Heart left ventricle (tissue), 16 donors: ENCODE measurements around the gene CASS4. TPM values are rescaled to one million over a fixed set of nuclear protein-coding genes. Genes with fewer than 3 reads are reported as not detected.

Experiments
- ATAC-seq, 4 donors: fragments of 200-7000 bp; cut with Tn5 transposase; one replicate each; pipeline ENCODE4 v1.9.1; 2020 to 2022; ENCODE audit warnings: moderate library complexity in 4 of 4, mild to moderate bottlenecking in 3 of 4, moderate number of reproducible peaks in 1 of 4
- DNase-seq, 5 donors: peaks; one replicate each; pipeline ENCODE4 v3.0.0-alpha.2; 2020
- H3K27ac ChIP-seq, 12 donors: fragments of 200-600 bp; sonication (generic) in 4 of 12; one replicate each; pipeline versions ENCODE4 v1.5.0 to v1.8.0; 2016 to 2022; ENCODE audit warnings: mild to moderate bottlenecking in 2 of 12
- H3K27me3 ChIP-seq, 9 donors: fragments of 200-600 bp; sonication (generic) in 2 of 9; one replicate each; pipeline versions ENCODE4 v1.5.1 to v1.8.0; 2016 to 2022; ENCODE audit warnings: mild to moderate bottlenecking in 3 of 9
- H3K36me3 ChIP-seq, 9 donors: fragments of 200-600 bp; sonication (generic) in 2 of 9; one replicate each; pipeline versions ENCODE4 v1.5.0 to v1.8.0; 2018 to 2022; ENCODE audit warnings: mild to moderate bottlenecking in 2 of 9
- H3K4me1 ChIP-seq, 12 donors: fragments of 200-600 bp; sonication (generic) in 4 of 12; one replicate each; pipeline versions ENCODE4 v1.5.0 to v1.8.0; 2016 to 2022; ENCODE audit warnings: mild to moderate bottlenecking in 3 of 12
- H3K4me3 ChIP-seq, 12 donors: fragments of 200-600 bp; sonication (generic) in 4 of 12; one replicate each; pipeline versions ENCODE4 v1.5.0 to v1.8.0; 2017 to 2022; ENCODE audit warnings: mild to moderate bottlenecking in 9 of 12, moderate library complexity in 4 of 12
- H3K9me3 ChIP-seq, 12 donors: fragments of 200-600 bp; sonication (generic) in 4 of 12; one replicate each; pipeline versions ENCODE4 v1.5.0 to v1.8.0; 2016 to 2022; ENCODE audit warnings: mild to moderate bottlenecking in 1 of 12
- POLR2A ChIP-seq, 2 donors: fragments of 450-650 bp; IDR thresholded peaks; one replicate each; pipeline ENCODE4 v1.6.1; 2017; ENCODE audit warnings: antibody characterized with exemption in 2 of 2, mild to moderate bottlenecking in 2 of 2, moderate library complexity in 2 of 2
- WGBS, 4 donors: extraction: QIAGEN DNeasy Blood & Tissue Kit in 2 of 4; methylation state at CpG; one replicate each; pipeline versions ENCODE4 v1.1.5 to v1.1.7; 2013 to 2018; 5-methylcytosine and 5-hydroxymethylcytosine counted together
- intact Hi-C, 10 donors: fragments of 100-400 bp; cut with DNase I; formaldehyde crosslinking; loops; one replicate each; pipeline versions ENCODE4 v1.11.1 to v1.14.2; 2022
- polyA plus RNA-seq, 2 donors: library from polyadenylated mRNA; stranded (reverse); fragments of 200-250 nt; gene quantifications; one replicate each; pipeline ENCODE4 v1.2.3, GENCODE V29; 2013
- total RNA-seq, 9 donors: library from RNA; depleted of rRNA in 2 of 9; stranded (reverse); fragments of >200 nt in 2 of 9; fragmentation: NEBNext Ultra II Directional in 3 of 9; extraction: Animal tissue kit (Norgen Biotek cat#: 25700) in 3 of 9; gene quantifications; one replicate each; pipeline versions ENCODE4 v1.1.0 to v1.2.4, GENCODE V29; 2016 to 2023
- TF ChIP-seq, protein P1 (sequence below), 12 donors: fragments of 200-600 bp; sonication (generic) in 4 of 12; IDR thresholded peaks; one replicate each; pipeline versions ENCODE4 v1.5.0 to v1.8.0; 2018 to 2022; ENCODE audit warnings: antibody characterized with exemption in 12 of 12, mild to moderate bottlenecking in 5 of 12
- donor health status: ischemic (EF 13 %, LVEDD 7.1; RV severe dilation, severe dysfunction).
- donor health status: healthy with polysubstance abuse.
- donor health status: DM: no; HTN: yes; CAD: no.
- donor health status: DM: no; HTN: no; CAD: no.
- donor health status: ischemic (EF 25% LVEDD 6.9; RV normal size, moderate dysfunction).
- donor health status: ischemic (EF 25% LVEDD 5.7; RV mildly dilated, moderate dysfunction).
- donor health status: healthy.
- donor health status: DM: yes; HTN: yes; CAD: no.
- donor health status: ischemic (EF 35%, LVEDD 5.7; RV mildly dilated, moderate dysfunction).
- donor health status: nonischemic (EF 11% LVEDD 7.7; RV severe dilation, severe dysfunction).
- donor health status: DM: yes; HTN: yes; CAD: no.
- donor health status: PGD.
- donor health status: ischemic (EF 29% LVEDD 5.4; RV normal size, mild dysfunction).
- donor health status: nonischemic (EF 23%, LVEDD 6.1; RV moderate dilation, normal function).

The CASS4 gene
- total and polyA plus RNA-seq, 11 donors = 0.07 to 3.8 (median 0.49) TPM

DNA sequence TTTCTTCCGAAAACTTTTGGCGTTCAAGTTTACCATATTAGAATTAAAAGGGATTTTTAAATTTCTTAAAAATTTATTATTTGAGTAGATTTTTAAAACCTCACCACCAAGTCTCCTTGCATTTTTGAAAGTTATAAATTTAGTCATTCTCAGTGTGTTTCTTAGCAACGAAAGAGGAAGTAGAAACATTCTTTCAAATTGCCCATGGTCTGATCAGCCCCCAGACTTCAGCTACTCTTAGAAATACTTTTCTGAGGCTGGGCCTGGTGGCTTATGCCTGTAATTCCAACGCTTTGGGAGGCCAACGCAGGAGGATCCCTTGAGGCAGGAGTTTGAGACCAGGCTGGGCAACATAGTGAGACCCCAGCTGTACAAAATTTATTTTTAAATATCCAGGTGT is 41.3 kb downstream of the CASS4 start:
- Histone ChIP-seq H3K36me3 (peaks cover 0 to 19% (median 0%) of the 10 kb centered on the region in 9 donors), H3K27me3 (no peaks in the 10 kb centered on the region), H3K4me3 (no peak overlapping the region), H3K9me3 (no peaks in the 10 kb centered on the region), H3K4me1 (peaks cover 0 to 5% (median 0%) of the 10 kb centered on the region in 12 donors), H3K27ac (no peak overlapping the region)
- DNase-seq = no peak
- no peak for ATAC-seq
- TF ChIP-seq POLR2A (IDR thresholded peaks at IDR 0.05) = no peak
- TF ChIP-seq, protein P1, sequence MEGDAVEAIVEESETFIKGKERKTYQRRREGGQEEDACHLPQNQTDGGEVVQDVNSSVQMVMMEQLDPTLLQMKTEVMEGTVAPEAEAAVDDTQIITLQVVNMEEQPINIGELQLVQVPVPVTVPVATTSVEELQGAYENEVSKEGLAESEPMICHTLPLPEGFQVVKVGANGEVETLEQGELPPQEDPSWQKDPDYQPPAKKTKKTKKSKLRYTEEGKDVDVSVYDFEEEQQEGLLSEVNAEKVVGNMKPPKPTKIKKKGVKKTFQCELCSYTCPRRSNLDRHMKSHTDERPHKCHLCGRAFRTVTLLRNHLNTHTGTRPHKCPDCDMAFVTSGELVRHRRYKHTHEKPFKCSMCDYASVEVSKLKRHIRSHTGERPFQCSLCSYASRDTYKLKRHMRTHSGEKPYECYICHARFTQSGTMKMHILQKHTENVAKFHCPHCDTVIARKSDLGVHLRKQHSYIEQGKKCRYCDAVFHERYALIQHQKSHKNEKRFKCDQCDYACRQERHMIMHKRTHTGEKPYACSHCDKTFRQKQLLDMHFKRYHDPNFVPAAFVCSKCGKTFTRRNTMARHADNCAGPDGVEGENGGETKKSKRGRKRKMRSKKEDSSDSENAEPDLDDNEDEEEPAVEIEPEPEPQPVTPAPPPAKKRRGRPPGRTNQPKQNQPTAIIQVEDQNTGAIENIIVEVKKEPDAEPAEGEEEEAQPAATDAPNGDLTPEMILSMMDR (IDR thresholded peaks at IDR 0.05) = no peak
- 78 to 85% (median 85%) methylated on average over 5 of the region's 5 CpGs for WGBS, 4 donors
- intact Hi-C loops = no loop called here

DNA sequence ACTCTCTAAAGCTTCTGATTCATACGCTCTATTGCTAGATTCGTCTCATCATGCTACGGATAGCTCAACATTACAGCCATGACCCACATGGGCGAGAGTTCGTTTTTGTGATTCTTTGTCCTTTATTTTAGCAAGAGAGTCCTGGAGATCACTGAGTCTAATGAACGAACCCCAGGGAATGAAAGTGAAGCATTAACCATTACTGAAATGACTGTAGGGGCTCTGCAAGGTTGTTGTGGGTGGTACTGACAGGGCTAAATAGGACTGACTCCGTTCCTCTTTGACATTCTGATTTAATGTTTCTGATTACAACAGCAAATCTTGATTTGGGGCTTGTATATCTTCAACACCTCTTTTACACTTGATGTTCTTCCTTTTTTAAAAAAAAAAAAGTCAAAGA is 42.7 kb downstream of the CASS4 start:
- no peak overlapping the region for H3K27ac ChIP-seq
- TF ChIP-seq, protein P1 (IDR thresholded peaks at IDR 0.05) = no peak
- TF ChIP-seq POLR2A (IDR thresholded peaks at IDR 0.05) = no peak
- H3K9me3 ChIP-seq = no peaks in the 10 kb centered on the region
- 84 to 92% (median 89%) methylated on average over 7 of the region's 7 CpGs for WGBS, 4 donors
- no peaks in the 10 kb centered on the region for H3K27me3 ChIP-seq
- intact Hi-C loops = no loop called here
- H3K4me1 ChIP-seq = peaks cover 0 to 5% (median 0%) of the 10 kb centered on the region in 12 donors
- H3K36me3 ChIP-seq = peaks cover 0 to 26% (median 0%) of the 10 kb centered on the region in 9 donors
- ATAC-seq (no peak), DNase-seq (no peak)
- no peak overlapping the region for H3K4me3 ChIP-seq

DNA sequence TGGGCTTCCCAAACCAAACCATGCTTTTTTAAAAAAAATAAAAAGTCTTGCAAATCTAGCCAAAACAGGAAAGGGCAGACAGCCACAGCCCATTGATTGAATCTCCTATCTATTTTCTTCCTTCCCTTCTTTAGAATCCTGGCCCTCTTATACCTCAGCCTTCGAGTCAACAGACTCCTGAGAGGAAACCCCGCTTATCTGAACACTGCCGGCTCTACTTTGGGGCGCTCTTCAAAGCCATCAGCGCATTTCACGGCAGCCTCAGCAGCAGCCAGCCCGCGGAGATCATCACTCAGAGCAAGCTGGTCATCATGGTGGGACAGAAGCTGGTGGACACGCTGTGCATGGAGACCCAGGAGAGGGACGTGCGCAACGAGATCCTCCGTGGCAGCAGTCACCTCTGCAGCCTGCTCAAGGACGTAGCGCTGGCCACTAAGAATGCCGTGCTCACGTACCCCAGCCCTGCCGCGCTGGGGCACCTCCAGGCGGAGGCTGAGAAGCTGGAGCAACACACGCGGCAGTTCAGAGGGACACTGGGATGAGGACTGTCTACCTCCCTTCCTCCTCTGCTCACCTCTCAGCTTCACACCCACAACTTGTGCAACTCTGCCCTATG is 46.3 kb downstream of the CASS4 start:
- intact Hi-C loops = no loop called here
- H3K36me3 ChIP-seq = peaks cover 0 to 8% (median 0%) of the 10 kb centered on the region in 9 donors
- peaks cover 0 to 15% (median 0%) of the 10 kb centered on the region in 12 donors for H3K4me1 ChIP-seq
- ATAC-seq (peak in 2 of 4 donors; percentile 20 to 54), DNase-seq (no peak)
- no peak overlapping the region for H3K4me3 ChIP-seq
- no peaks in the 10 kb centered on the region for H3K9me3 ChIP-seq
- WGBS, 4 donors = 59 to 77% (median 60%) methylated on average over 15 to 22 of the region's 22 CpGs
- no peaks in the 10 kb centered on the region for H3K27me3 ChIP-seq
- H3K27ac ChIP-seq = no peak overlapping the region
- no peak for TF ChIP-seq POLR2A (IDR thresholded peaks at IDR 0.05)
- TF ChIP-seq, protein P1 (IDR thresholded peaks at IDR 0.05) = no peak

DNA sequence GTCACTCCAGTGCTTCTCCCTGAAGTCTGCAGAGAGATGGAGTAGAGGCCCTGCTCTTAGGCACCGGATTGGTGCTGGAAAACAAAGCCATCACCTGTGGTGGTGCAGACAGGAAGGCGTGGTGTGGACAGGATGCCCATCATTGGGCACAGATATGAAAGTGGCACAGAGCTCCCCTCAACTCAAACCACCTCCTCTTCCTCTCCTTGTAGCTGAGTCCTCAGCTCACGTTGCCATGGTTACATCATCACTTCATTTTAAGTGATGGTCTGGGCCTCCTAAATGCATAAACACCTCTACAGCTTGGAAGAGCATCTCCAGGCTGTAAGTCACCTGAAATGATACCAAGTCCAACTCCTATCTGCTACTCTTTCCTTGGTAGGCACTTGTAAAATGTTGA is 48.4 kb downstream of the CASS4 start:
- no peak for TF ChIP-seq POLR2A (IDR thresholded peaks at IDR 0.05)
- TF ChIP-seq, protein P1 (IDR thresholded peaks at IDR 0.05) = no peak
- no peak for DNase-seq
- no peak for ATAC-seq
- peaks cover 0 to 25% (median 0%) of the 10 kb centered on the region in 12 donors for H3K4me1 ChIP-seq
- WGBS, 4 donors = 65 to 79% (median 78%) methylated on average over 3 of the region's 3 CpGs
- H3K27ac ChIP-seq = peak overlapping the region in 1 of 12 donors; percentile 15
- peaks cover 0 to 8% (median 0%) of the 10 kb centered on the region in 9 donors for H3K36me3 ChIP-seq
- no peaks in the 10 kb centered on the region for H3K9me3 ChIP-seq
- no peaks in the 10 kb centered on the region for H3K27me3 ChIP-seq
- H3K4me3 ChIP-seq = no peak overlapping the region
- intact Hi-C loops = loop anchor here in 2 of 10 donors (5.0 kb wide), 2 partner anchors 58 to 63 kb away; no protein-coding TSS in a partner anchor
